ENCODE measurements around the gene NFATC1.

Gene NFATC1

DNA sequence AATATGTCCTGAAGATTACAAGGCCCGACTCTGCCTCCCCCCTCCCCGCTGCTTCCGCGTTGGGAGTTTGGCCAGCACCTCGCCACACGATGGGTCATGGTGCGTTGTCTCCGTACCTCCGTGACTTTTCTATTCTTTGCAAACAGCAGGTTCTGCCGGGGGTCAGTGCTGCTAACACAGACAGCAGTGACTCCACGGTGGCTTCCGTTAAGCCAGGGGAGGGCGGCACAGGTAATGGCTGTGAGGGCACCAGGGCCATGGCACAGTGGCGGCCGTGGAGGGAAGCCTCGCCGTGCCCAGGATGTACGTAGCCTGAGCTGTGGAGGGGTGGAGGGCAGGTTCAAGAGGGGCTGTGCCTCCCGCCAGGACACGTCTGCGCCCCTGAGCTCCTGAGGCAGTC, 115.5 kb downstream of the NFATC1 start:
- DNase-seq, result no peak

DNA sequence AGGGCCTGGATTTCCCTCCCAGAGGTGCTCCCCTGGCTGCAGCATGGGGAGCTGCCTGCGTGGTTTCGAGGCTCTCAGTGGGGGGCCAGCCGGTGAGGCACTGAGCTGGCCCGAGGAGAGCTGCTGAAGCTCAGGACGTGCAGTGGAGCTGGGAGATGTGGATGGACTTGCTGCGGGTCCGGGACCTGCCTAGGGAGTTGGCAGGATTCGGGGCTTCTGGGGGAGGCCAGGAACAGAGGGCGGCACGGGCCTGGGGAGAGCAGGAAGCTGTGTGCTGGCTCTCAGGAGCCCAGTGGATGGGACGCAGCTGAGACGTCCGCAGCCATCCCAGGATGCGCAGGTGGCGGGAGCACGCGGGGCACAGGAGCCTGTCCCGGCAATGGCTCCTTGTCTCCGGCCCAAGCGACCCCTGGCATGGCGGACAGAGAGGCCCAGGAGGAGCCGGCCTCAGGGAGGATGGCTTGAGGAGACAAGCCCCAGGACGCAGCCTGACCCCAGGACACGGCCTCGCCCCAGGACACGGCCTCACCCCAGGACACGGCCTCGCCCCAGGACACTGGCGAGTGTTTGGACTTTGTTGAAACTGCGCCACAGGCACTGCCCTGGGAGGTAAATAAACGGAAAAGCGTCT, 116.1 kb downstream of the NFATC1 start:
- no peak for DNase-seq

DNA sequence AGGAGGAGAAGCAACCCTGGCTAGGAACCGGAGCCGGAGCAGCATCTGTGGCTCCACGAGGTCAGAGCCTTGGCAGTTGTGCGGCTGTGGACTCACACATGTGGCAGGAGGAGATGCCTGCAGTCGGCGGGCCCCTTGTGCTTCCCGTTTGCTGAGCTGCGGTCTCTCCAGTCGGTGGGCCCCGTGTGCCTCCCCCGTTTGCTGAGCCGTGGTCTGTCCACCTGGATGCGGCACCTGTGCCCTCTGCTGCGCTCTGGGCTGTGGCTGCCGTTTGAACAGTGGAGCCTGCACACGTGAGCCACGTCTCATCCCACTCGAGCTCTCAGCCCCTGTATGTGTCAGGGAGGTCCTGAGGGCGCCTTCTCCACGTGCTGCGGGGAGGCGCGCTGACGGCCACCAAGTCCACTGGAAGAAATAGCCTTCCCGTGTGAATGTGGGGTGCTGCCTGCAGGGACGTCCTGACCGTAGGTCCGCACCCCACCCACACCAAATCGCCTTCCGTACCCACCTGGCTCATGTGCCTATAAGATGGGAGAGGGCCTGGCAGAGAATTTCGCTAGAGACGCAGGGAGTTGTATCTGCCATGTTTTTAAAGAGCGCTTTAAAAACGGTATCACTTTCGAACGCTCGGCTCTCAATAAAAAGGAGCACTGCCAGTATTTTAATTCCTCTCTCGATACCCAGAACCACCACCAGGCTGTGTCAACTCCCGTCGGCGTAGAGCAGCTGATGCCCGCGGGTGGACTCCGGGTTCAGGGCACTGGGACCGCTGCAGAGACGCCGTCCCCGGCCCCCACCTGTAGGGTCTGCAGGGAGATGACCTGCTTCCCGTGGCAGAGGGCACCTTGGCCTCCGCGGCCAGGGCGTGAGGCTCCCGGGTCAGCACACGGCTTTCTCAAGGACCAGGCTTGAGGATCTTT, 117.0 kb downstream of the NFATC1 start:
- no peak for DNase-seq

DNA sequence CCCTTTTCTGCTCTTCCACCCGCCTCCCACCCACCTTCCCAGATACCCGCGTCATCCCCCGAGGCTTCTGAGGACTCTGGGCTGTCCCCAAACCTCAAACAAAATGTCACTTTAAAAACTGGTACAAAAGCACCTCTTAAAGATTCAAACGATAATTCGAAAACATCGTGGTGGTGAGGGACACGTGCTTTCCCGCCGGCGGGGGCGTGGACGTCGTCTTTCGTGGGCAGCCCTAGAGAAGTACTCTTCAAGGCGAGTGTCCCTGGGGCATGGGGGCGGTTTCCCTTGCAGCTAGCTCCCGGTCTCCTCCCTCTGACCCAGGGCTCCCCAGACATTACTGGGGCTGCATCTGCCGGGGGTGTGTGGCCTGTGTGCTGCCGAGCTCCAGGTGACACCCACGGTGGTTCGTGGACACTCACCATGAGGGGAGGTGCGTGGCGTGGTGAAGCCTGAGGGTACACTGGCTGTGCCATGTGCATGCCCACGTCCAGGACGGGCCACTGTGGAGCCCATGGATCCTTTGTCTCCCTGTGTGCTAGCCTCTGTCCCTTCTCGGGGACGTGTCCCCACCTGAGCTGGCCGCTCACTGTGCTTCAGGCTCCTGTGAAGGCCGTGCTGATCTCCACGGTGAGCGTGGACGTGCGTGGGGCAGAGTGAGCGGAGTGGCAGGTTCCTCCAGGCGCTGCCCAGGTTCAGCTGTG, 117.8 kb downstream of the NFATC1 start:
- no peak for DNase-seq

DNA sequence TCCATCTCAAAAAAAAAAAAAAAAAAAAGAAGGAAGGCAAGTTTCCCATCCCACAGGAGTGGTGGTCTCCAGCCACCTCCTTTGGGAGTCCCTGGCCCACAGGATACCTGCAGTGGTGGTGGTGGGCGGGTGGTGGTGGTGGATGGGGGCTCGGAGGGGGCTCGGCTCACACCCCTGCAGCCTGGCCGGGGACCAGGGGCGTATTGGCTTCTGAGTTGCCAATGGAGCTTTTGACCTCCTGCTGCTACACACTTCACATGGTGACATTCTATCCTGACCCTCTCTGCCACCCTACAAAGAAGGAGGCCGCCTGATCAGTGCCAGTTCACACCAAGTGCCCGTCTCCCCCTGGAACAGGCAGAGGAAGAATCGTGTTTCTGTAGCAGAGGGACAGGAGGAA, 119.6 kb downstream of the NFATC1 start:
- DNase-seq, result no peak

DNA sequence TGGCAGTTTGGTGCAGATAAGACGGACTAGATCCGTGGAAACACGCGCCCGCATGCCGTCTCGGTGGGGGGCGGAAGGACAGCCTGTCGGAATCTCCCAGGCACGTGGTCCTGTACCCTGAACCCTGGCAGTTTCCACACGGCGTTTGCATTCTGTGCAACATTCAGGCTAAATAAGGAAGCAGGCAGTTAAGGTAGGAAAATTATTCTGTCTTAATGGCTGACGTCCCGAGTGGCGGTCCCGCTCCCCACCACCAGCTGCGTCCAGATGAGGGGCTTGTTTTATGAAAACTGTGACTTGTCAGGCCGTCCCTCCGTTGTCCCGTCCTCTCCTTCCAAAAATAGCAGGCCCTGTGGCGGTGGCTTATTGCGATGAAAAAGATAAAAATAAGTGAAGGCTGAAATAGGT, 120.2 kb downstream of the NFATC1 start:
- no peak for DNase-seq

DNA sequence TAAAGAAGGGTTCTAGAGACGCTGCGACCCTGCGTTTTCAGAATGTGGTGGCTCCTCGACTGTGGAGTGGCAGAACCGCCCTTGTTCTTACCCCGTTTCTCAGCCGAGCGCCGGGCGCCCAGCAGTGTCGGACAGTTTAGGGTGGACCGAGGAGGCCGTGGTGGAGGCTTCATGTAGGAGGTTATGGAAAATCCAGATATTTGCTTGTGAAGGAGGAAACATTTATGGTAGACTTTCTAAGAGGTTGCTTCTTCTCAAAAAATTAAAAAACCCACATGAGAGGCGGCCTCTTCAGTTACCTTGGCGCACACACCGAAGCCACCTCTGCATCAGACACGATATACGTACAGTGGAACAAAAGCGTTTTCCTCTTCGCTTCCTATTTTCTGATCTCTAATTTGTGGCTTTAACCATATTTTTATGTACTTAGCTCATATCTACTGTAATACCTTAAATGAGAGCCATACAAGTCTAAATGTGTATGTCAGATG, 120.8 kb downstream of the NFATC1 start:
- peak; percentile 56 for DNase-seq

DNA sequence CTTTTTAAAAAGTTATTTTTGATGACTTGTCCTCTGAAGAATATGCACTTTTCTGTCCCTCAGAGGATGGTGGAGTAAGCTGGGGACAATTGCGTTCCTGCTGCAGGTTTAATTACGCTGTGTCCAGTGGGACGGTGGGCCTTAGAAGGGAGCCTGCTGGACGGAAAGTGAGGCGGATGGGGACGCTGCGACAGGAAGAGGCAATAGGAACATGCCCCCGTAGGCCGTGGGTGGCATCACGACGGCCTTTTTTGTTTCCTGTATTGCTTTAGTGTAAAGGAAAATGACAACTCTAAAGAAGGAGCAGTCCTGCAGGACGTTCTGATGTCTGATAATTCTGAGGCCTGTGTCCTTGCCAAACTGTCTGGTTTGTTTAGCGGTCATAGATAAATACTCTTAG, 121.6 kb downstream of the NFATC1 start:
- peak; percentile 68 for DNase-seq

DNA sequence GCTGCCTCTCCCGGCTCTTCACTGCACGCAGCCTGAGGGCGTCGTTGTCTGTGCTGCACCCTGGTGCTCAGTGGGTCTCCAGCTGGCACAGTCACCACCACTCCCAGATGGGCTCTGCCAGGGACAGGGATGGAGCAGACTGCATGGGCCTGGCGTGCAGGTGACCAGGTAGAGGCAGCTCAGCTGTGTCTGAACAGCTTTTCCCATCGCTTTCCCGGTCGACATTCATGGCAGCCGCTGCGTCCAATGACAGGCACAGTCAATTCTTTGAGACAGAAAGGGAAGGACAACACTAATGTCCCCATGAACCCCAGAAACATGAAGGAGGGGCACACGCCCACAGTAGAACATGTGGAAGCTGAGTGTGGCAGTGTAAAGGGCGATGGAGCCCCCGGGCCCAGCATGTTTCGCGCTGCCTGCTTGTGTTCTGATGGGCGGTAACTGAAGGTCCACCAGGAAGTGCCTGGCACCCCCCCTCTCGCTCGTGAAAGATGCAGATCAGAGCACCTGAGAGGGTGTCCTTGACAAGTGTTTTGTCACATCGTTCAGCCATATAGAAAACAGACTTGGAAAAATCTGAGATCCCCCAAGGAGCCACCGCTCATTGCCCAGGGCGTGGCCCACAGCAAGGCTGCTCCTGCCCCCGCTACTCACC, 122.4 kb downstream of the NFATC1 start:
- DNase-seq, result no peak

DNA sequence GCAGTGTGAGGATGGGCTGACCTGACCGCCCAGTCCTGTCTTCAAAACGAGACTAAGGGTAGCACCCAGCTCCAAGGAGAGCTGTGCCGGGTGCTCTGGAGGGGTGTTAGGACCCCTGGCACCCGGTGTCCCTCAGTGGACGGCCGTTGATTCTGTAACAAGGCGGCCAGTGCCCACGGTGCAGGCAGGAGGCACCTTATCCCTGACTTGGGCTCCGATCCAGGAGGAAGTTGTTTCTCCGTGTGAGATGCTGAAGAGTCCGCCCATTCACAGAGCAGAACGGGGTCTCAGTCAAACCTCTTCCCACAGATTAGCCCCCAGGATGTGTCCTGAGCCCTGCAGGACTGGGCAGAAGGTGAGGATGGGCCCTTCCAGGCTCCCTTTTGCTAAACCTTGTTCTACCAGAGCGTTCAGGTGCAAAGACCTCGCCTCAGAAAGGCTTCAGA, 123.0 kb downstream of the NFATC1 start:
- no peak for DNase-seq

DNA sequence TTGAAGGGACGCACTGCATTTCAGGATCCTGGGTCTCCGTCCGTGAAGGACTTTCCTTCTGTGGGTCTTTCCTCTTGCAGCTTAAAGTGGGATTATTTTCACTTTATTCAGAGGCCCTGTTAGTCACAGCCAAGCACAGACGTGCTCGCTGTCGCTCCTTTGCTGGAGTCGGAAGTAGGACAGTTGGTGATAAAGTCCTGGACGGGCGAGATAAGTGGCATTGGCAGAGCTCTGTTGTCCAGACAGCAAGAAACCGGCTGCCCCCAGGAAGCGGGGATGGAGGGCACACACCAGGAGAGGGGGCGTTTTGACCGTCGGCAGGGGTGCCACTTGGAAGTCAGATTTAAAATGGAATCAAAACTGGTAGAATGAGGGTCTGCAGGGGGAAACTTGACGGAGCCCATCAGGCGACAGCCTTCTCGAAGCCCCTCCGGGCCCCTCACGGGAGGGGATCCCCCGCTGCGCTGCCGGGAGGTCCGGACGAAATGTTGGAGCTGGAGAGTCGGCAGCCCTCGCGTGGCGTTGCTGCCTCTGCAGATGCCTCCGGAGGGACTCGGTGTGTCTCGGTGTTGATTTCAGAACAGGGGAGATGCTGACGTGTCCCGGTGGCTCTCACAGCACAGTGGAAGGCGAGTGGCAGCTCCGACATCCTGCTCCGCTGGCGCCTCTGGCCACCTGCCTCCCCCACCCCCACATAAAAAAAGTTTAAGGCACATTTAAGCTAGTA, 124.2 kb downstream of the NFATC1 start:
- DNase-seq, result peak; percentile 74

DNA sequence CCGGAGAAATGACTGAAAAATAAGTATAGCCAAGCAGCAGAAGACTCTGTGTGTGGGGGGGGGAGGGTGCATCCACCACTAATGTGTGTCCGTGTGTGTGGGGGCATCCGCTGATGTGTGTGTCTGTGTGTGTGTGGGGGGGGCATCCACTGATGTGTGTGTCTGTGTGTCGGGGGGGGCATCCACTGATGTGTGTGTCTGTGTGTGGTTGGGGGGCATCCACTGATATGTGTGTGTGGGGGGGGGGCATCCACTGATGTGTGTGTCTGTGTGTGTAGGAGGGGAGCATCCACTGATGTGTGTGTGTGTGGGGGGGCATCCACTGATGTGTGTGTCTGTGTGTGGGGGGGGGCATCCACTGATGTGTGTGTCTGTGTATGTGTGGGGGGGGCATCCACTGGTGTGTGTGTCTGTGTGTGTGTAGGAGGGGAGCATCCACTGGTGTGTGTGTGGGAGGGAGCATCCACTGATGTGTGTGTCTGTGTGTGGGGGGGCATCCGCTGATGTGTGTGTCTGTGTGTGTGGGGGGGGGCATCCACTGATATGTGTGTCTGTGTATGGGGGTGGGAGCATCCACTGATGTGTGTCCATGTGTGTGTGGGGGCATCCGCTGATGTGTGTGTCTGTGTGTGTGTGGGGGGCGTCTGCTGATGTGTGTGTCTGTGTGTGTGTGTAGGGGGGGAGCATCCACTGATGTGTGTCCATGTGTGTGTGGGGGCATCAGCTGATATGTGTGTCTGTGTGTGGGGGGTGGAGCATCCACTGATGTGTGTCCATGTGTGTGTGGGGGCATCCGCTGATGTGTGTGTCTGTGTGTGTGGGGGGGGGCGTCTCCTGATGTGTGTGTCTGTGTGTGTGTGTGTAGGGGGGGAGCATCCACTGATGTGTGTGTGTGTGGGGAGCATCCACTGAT, 125.0 kb downstream of the NFATC1 start:
- no peak for DNase-seq

DNA sequence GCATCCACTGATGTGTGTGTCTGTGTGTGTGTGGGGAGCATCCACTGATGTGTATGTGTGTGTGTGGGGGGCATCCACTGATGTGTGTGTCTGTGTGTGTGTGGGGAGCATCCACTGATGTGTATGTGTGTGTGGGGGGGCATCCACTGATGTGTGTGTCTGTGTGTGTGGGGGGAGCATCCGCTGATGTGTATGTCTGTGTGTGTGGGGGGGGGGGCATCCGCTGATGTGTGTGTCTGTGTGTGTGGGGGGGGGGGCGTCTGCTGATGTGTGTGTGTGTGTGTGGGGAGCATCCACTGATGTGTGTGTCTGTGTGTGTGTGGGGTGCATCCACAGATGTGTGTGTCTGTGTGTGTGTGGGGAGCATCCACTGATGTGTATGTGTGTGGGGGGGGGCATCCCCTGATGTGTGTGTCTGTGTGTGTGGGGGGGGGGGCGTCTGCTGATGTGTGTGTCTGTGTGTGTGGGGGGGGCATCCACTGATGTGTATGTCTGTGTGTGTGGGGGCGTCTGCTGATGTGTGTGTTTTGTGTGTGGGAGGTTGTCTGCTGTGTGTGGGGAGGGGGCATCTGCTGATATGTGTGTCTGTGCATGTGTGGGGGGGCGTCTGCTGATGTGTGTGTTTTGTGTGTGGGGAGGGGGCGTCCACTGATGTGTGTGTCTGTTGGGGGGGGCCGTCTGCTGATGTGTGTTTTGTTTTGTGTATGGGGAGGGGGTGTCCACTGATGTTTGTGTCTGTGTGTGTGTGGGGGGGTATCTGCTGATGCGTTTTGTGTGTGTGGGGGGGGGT, 125.9 kb downstream of the NFATC1 start:
- peak; percentile 58 for DNase-seq

DNA sequence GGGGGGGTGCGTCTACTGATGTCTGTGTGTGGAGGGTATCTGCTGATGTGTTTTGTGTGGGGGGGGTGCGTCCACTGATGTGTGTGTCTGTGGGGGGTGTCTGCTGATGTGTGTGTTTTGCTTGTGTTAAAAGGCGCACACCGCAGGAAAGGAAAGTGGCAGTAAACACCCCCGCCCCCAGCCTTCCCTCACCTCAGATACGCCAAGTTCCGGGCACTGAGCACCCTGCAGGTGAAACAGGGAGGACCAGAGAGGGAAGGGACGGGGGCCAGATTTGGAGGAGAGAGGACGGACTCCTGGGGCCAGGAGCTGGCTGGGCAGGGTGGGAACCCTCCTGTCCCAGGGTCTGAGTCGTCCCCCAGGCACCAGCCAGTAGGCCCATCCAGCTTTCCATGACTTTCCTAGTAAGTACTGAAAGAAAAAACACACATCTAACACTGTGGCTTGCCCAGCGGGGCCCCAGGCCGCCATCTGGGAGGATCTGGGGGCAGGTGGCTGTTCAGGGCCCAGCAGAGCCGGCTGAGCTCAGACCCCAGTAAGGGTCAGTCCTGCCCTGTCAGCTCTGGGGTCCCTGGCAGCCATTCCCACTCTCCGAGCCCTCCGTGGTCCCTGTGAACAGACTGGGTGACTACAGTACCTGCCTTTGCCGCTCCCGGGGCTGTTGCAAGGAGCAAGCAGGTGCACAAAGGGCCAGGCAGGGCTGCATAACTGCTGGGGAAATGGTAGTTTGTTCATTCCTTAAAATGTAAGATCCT, 126.9 kb downstream of the NFATC1 start:
- DNase-seq, result peak; percentile 82

DNA sequence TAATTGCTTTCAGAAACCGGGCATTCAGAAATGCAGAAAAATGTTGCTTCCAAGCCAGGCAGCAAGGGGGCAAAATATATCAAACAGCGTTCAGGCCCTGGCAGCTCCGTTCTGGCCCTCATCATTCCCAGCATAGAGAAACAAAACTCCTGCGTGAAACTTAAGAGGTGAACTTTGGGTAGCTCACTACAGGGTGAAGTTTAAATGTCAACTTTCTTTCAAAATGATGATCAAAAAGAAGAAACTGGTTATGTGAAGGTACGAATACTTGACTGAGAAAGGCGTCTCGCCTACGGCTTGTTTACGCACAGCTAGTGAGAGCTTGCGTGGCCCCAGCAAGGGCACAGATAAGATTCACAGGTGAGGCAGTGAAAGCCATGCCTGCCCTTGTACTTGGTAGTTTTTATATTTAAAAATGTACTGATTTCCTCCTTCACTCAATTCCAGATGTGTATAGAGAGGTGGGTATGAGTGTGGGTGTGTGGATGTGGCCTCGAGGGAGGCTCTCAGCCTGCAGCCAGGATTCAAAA, 127.5 kb downstream of the NFATC1 start:
- peak; percentile 70 for DNase-seq

DNA sequence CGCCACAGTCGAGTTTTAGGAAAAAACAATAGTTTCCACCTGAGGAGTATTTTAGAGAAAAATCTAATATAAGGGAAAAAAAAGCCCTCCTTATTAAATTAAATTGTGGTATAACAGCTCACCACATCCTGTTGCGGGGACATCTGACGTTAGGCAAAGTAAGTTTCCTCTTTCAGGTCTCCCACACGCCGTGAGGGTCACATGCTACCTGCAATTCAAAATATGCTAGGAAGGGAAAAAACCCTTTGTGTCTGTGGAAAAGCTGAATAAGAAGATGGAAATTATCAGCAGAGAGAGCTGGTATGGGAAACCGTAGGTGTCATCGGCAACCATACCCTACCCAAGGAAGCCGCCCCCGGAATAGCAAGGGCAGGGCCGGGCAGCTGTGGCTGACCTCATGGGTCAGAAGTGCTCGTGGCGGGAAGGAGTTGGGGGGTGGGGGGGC, 128.0 kb downstream of the NFATC1 start:
- DNase-seq, result peak; percentile 74

DNA sequence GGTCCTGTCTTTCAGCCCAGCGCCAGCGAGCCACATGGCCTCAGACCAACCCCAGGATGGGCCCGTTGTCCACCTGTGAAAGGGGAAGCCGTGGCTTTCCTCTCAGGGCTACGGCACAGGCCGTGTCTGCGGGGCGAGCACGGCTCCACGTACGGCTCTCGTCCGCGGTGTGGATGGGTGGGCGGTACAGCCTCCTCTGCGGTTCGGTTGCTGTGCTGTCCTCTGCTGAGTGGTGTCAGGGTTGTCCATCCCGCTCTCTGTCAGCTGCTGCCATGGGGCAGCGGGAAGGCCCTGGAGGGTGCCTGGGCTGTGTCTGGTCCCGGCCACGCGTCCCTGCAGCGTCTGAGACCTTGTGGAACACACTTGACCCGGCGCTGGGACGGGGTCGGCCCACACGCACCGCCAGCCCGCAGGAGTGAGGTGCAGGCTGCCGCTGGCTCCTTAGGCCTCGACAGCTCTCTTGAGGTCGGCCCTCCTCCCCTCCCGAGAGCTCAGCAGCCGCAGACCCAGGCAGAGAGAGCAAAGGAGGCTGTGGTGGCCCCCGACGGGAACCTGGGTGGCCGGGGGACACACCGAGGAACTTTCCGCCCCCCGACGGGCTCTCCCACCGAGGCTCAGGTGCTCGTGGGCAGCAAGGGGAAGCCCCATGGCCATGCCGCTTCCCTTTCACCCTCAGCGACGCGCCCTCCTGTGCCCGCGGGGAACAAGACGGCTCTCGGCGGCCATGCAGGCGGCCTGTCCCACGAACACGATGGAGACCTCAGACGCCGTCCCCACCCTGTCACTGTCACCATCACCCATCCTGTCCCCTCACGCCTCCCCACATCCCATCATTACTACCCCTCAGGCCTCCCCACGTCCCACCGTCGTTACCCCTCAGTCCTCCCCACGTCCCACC, 128.7 kb downstream of the NFATC1 start:
- DNase-seq, result peak; percentile 52
